Esophagus squamous epithelium (tissue), 4 donors: ENCODE measurements around the gene ADAT1.

Experiments used
- CTCF ChIP-seq, 6 experiments: fragments of 450-650 bp in 4 of 6; fragments of 200-600 bp in 2 of 6; sonication (generic) in 2 of 6; IDR thresholded peaks; one replicate each; pipeline ENCODE4 v1.5.1; 2016 to 2019; ENCODE audit warnings: antibody characterized with exemption in 6 of 6, mild to moderate bottlenecking in 4 of 6, moderate library complexity in 4 of 6
- POLR2A ChIP-seq, 4 donors: fragments of 450-650 bp; IDR thresholded peaks; one replicate each; pipeline ENCODE4 v1.6.1; 2017; ENCODE audit warnings: antibody characterized with exemption in 4 of 4, mild to moderate bottlenecking in 4 of 4, moderate library complexity in 3 of 4

- TF ChIP-seq CTCF (IDR thresholded peaks at IDR 0.05) (no peak), POLR2A (IDR thresholded peaks at IDR 0.05) (no peak)
Measured at GRCh38 chr16:75635036-75635435, 12.0 kb upstream of the ADAT1 start.
